GM03348 (cell line): ENCODE measurements around the gene COPE.
"Not testable (repeated sequence)": the region's sequence is repeated elsewhere in the genome, so short reads cannot be mapped to it uniquely, and the experiment has no call there.

ENCODE experiments used
- DNase-seq: peaks from one replicate; pipeline ENCODE4 v3.0.0; 2012; ENCODE audit warnings: low spot score

The COPE gene

GRCh38 chr19:18940769-18941627, 21.8 kb upstream of the COPE start, which contains the start of gene HOMER3:
HOMER3 (minus strand) TSS chr19:18941217; CDS start chr19:18938982, 2,235 bp downstream.
- DNase-seq: peak; percentile 97

DNA sequence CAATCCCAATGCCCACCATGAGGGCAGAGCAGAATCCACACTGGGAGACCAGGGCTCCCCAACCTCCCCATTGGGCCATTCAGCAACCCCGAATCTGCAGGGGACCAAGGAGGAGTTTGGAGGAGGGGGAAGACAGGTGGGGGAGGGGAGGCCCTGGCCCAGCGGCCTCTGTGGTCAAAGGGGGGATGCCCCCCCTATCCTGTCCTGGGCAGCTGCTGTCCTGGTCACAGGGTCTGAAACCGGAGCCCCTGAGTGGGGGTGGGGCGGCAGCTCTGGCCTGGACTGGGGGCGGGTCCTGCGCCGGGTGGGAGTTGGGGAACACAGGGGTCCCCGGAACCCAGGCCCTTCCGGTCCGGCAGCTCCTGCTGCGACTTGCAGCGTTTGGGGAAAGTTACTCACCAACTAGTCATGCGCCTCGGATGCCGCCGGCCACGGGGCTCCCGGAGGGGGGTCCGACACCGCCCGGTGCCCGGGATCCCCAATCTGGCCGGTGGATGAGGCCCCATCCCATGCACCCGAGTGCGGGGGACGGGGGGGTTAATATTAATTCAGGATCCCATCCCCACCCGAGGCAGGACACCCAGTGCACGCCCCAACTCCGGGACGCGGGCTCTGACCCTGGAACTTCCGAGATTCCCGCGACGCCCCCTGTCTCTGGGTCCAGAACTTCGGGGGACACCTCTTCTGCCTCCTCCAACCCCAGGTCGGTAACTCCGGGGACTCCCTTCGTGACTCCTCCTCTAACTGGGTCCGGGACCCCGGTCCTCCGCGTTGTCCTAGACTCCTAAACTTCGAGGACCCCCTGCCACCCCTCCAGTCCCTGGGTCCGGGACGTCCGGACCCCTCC, 21.0 kb upstream of the COPE start:
- DNase-seq: peak; percentile 85

- no peak for DNase-seq
Observed at GRCh38 chr19:18939163-18939562, 20.0 kb upstream of the COPE start.

DNA sequence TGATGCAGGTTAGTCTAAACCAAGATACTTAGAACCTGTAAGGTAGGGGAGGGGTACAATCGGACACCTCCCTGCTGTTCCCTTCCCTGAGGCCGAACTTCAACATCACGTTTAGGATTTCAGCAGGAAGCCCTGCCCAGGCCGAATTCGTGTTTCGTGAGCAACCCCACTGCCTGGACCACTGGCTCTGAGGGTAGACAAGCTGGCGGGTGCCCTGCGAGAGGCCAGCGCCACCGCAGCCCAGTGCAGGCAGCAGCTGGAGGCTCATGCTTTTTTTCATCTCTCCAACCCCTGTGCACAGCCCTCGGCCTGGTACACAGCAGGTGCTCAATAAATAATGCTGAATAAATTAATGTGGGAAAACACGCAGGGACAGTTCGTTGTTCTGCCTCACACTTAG, 14.1 kb upstream of the COPE start:
- DNase-seq: no peak

- peak; percentile 87 for DNase-seq
Observed at GRCh38 chr19:18932216-18932841, 13.1 kb upstream of the COPE start.

GRCh38 chr19:18931316-18932162, 12.4 kb upstream of the COPE start:
- no peak for DNase-seq

DNA sequence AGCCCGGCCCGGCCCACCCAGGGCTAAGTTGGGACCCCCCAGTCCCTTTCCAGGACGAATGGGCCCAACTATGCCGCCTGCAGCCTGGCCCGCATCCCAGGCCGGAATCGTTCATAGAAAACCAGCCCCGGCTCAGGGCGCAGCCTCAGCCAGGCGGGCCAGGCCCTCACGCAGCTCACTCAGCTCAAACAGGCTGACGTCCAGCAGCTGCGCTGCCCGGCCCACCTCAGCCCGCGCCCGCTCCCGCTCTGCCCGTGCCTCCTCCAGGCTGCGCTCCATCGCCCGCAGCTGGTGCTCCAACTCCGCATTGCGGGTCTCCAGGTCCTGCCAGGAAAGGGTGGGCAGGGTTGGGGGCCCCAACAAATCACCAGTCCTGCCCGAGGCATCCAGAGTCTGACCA, 10.1 kb upstream of the COPE start:
- no peak for DNase-seq

- no peak for DNase-seq
Observed at GRCh38 chr19:18928018-18928805, 9.0 kb upstream of the COPE start.

- DNase-seq: no peak
Observed at GRCh38 chr19:18924684-18925213, 5.6 kb upstream of the COPE start.

- no peak for DNase-seq
Observed at GRCh38 chr19:18922228-18922985, 3.2 kb upstream of the COPE start.

DNA sequence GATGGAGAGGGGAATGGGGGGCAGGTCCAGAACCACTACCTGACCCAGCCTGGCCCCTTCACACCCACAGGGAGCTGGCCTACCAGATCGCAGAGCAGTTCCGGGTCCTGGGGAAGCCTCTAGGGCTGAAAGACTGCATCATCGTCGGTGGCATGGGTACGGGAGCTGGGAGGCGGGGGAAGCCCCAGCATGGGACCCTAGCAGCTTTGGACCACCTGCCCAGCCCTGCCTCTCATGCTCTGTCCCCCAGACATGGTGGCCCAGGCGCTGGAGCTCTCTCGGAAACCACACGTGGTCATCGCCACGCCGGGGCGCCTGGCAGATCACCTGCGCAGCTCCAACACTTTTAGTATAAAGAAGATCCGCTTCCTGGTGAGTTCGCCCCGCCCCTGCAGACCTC, 2.4 kb upstream of the COPE start:
- no peak for DNase-seq

- DNase-seq: no peak
Observed at GRCh38 chr19:18920400-18920799, 1.2 kb upstream of the COPE start.

GRCh38 chr19:18919900-18920214, 670 bp upstream of the COPE start:
- DNase-seq: no peak

- DNase-seq: not testable (repeated sequence)
Observed at GRCh38 chr19:18917593-18917992, 1.6 kb downstream of the COPE start.

- DNase-seq: peak; percentile 49
Observed at GRCh38 chr19:18915639-18916038, 3.5 kb downstream of the COPE start.

DNA sequence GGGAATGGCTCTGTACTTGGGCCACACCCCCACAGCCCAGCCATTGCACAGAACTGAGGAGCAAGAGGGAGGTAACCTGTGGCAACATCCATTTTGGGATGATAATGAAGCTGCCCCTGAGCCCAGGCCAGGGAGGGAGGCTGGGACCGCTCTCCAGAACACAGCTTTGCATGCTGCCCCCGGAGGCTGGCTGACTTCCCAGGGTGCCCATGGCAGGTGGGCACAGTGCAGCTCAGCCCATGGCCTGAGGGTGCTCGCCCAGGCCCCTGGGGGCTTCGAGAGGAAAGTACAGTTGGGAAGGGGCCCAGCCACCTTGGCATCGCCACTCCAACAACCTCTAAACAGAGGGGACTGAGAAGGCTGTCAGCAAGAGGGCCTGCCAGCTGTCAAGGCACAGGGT, 5.7 kb downstream of the COPE start:
- no peak for DNase-seq

- no peak for DNase-seq
Observed at GRCh38 chr19:18912933-18913332, 6.3 kb downstream of the COPE start.

DNA sequence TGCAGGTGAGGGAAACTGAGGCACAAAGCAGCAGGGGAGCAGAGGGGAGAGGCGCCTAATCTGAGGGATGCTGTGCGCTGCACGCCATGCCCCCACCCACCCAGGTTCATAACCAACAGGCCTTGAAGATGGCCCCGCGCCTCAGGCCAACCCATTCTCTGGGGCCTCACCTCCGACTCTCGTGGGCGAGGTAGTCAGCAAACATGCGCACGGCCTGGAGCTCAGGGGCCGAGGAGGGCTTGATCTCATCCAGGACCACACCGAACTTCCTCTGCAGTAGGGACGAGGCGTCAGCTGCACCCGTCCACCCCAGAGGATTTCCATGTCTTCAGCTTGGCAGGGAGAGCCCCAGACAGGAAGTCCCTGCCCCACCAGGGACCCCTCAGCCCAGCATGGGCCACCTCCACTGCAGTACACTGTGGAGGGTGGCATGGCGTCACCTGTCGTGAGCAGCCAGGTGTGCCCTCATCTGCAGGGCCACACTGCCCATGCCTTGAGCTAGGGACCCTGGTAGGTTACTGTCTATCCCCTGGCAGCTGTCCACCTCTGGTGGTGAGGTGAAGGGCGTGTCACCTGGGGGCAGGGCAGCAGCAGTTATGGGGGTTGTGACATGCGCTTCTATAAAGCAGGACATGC, 8.3 kb downstream of the COPE start:
- DNase-seq: no peak

GRCh38 chr19:18910010-18910409, 9.2 kb downstream of the COPE start:
- no peak for DNase-seq
